Kidney epithelial cell (primary cell): Measurements from ENCODE around the gene SERINC3. TPM values are rescaled to one million over a fixed set of nuclear protein-coding genes. Genes with fewer than 3 reads are reported as not detected.
"Not testable (repeated sequence)": the region's sequence is repeated elsewhere in the genome, so short reads cannot be mapped to it uniquely, and the experiment has no call there.

Experiments
- DNase-seq: peaks from one replicate; pipeline ENCODE4 v3.0.0-alpha.2; 2010; ENCODE audit warnings: low read depth
- H3K27me3 ChIP-seq: 2 replicates; pipeline ENCODE4 v1.6.0; 2011; ENCODE audit warnings: low read length; ENCODE audit not compliant: control insufficient read depth, insufficient read depth
- H3K36me3 ChIP-seq: 2 replicates; pipeline ENCODE4 v1.5.1; 2011; ENCODE audit warnings: low read length; ENCODE audit not compliant: control insufficient read depth, insufficient read depth
- H3K4me3 ChIP-seq: 2 replicates; pipeline ENCODE4 v1.5.1; 2011; ENCODE audit warnings: low read depth, mild to moderate bottlenecking, control low read depth, low read length
- total RNA-seq: library from RNA; depleted of rRNA; stranded (reverse); fragments of >200 nt; gene quantifications from 2 replicates; pipeline ENCODE4 v1.2.3, GENCODE V29; 2015
- TF ChIP-seq, protein P1 (sequence below): IDR thresholded peaks from 2 replicates; pipeline ENCODE4 v1.5.1; 2011; ENCODE audit warnings: mild to moderate bottlenecking, moderate library complexity, low read length, control low read depth, inconsistent platforms; ENCODE audit not compliant: insufficient read depth, poor library complexity, severe bottlenecking

Gene SERINC3
- total RNA-seq, 1 donor from 2014 or later = 80.5 TPM

DNA sequence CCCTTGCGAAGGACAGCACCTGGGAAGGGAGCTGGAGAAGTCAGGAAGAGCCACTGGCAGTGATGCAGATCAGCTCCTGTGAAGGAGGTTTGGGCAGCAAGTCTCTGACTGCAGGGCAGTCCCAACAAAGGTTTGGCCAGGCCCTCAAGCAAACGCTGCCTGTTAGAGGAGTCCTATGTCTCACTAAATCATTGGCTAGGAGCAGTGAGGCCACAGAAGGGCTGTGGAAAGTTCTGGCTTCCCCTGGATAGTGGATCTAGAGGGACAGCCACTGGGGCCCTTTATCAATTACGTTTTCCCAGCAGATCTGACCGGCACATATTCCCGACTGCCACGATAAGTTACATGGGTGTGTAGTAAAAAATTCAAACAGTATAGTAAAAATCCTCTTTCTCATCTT, 43.7 kb downstream of the SERINC3 start:
- peaks cover under 1% of the 10 kb centered on the region for H3K36me3 ChIP-seq
- no peak overlapping the region for H3K4me3 ChIP-seq
- H3K27me3 ChIP-seq = no peaks in the 10 kb centered on the region
- TF ChIP-seq, protein P1, sequence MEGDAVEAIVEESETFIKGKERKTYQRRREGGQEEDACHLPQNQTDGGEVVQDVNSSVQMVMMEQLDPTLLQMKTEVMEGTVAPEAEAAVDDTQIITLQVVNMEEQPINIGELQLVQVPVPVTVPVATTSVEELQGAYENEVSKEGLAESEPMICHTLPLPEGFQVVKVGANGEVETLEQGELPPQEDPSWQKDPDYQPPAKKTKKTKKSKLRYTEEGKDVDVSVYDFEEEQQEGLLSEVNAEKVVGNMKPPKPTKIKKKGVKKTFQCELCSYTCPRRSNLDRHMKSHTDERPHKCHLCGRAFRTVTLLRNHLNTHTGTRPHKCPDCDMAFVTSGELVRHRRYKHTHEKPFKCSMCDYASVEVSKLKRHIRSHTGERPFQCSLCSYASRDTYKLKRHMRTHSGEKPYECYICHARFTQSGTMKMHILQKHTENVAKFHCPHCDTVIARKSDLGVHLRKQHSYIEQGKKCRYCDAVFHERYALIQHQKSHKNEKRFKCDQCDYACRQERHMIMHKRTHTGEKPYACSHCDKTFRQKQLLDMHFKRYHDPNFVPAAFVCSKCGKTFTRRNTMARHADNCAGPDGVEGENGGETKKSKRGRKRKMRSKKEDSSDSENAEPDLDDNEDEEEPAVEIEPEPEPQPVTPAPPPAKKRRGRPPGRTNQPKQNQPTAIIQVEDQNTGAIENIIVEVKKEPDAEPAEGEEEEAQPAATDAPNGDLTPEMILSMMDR = no peak
- DNase-seq = no peak

DNA sequence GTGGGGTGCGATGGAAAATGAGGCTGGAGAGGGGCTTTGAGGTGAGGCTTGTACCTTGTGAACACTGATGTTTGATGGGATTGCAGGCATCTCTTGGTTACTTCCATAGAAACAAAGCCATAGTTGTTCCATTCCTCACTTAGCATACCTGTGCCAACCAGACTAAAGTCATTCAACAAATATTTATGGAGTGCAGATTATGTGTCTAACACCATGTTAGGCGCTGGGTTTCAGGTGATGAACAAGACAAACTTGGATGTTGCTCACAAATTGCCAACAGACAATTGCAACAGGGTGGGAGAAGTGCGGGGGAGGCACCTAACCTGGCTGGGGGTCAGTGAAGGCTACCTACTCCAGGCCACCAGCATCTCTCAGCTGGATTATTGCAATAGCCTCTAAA, 44.7 kb downstream of the SERINC3 start:
- Histone ChIP-seq H3K36me3 (no peaks in the 10 kb centered on the region), H3K4me3 (no peak overlapping the region), H3K27me3 (no peaks in the 10 kb centered on the region)
- TF ChIP-seq, protein P1 = no peak
- DNase-seq = no peak

DNA sequence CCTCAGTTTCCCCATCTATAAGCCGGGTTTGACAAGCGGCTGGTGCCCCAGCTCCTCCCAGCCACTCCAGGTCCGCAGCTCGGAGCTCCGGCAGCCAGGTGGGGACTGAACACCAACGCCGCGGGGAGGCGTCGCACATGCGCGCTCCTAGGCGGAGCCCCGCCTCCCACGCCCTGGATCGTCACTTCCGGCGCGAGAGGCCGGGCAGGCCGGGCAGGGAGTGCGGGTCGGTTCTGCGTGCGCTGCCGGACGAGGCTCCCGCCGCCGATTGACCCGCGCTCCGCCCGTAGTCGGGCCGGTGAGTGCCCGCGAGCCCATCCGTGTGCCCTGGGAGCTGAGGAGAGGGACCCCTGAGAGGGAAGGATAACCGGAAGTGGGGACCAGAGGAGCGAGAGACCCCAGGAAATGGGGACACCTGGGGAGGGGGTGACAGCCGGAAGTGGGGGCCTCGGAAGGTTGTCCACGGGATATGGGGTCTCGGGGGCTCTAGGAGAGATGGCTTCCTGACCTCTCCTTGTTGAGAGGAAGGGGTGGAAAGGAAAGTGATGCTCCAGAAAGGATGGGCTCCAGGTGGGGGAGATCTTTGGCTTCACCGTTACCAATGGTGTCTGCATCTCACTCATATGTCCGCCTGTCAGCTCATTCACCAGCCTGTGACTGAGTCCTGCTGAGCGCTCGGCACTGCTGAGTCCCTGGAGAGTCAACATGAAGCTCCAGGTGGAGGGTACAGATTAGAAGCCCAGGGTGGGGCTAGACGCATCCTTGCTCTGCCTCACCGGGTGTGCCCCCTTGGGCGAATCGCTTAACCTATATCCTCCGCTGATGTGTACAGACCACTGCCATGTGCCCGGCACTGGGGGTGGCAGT, 45.9 kb downstream of the SERINC3 start, which contains the start of gene TTPAL:
Gene TTPAL (plus strand): TSS at position 181 of the 867 bp plus-strand sequence. CDS start 4,126 bp downstream, outside the sequence.
- H3K36me3 ChIP-seq = no peaks in the 10 kb centered on the region
- no peaks in the 10 kb centered on the region for H3K27me3 ChIP-seq
- DNase-seq = peak; percentile 37
- TF ChIP-seq, protein P1 = peak; percentile 43
- H3K4me3 ChIP-seq = peak within 1 kb of the TSS; percentile 97

DNA sequence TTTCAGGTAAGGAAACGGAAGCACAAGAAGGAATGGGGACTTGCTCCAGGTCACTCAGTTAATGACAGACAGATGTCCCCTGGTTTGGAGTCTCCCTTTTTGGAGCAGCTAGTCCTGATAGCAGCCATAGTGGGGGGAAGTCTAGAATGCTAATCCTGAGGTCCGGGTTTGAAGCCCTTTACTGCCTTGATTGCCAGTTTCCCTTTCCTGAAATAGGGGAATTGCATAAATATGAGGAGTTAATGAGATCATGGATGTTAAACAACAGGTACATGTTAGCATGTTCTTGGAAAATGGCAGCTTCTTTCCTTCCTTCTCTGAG, 46.5 kb downstream of the SERINC3 start:
- DNase-seq = no peak
- Histone ChIP-seq H3K4me3 (peak overlapping the region; percentile 97), H3K27me3 (no peaks in the 10 kb centered on the region), H3K36me3 (no peaks in the 10 kb centered on the region)
- TF ChIP-seq, protein P1 = no peak

DNA sequence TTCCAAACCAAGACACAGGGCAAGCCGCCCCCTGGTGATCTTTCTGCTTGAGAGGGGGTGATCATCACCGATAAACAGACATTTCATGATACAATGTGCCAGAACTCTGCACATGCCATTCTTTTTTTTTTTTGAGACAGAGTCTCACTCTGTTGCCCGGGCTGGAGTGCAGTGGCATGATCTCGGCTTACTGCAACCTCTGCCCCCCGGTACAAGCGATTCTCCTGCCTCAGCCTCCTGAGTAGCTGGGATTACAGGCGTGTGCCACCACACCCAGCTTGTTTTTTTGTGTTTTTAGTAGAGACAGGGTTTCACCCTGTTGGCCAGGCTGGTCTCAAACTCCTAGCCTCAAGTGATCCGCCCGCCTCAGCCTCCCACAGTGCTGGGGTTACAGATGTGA, 49.6 kb downstream of the SERINC3 start:
- not testable (repeated sequence) for H3K27me3 ChIP-seq, DNase-seq, H3K36me3 ChIP-seq, H3K4me3 ChIP-seq

DNA sequence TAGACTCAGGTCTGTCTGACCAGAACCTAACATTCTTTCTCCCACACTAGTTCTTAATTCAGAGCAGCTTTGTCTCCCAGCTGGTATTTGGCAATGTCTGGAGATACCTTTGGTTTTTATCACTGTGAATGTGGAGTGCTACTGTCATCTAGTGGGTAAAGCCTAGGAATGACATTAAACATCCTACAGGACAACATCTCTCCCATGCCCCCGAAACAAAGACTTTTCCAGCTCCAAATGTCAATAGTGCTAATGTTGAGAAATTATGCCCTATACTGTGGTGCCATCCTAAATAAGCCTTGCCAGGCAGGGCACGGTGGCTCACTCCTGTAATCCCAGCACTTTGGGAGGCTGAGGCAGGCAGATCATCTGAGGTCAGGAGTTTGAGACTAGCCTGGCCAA, 50.4 kb downstream of the SERINC3 start:
- H3K36me3 ChIP-seq = no peaks in the 10 kb centered on the region
- no peaks in the 10 kb centered on the region for H3K27me3 ChIP-seq
- DNase-seq = no peak
- TF ChIP-seq, protein P1 = peak; percentile 49
- no peak overlapping the region for H3K4me3 ChIP-seq
